Left lung (tissue), 10 donors: ENCODE measurements around the gene TCF7L2. TPM values are rescaled to one million over a fixed set of nuclear protein-coding genes. Genes with fewer than 3 reads are reported as not detected.

Experiments
- ATAC-seq: fragments of 200-7000 bp; cut with Tn5 transposase; one replicate; pipeline ENCODE4 v1.9.1; 2020; ENCODE audit warnings: moderate library complexity
- DNase-seq, 4 donors: peaks; one replicate each; pipeline ENCODE4 v3.0.0-alpha.2; 2013 to 2020
- H3K27ac ChIP-seq, 2 donors: fragments of 200-600 bp; sonication (generic) in 1 of 2; one replicate each; pipeline versions ENCODE4 v1.5.0 to v1.8.0; 2020 to 2021
- H3K27me3 ChIP-seq, 2 donors: fragments of 200-600 bp; sonication (generic) in 1 of 2; one replicate each; pipeline versions ENCODE4 v1.5.0 to v1.8.0; 2020 to 2021
- H3K36me3 ChIP-seq, 2 donors: fragments of 200-600 bp; sonication (generic) in 1 of 2; one replicate each; pipeline versions ENCODE4 v1.5.0 to v1.8.0; 2020 to 2021
- H3K4me1 ChIP-seq, 2 donors: fragments of 200-600 bp; one replicate each; pipeline ENCODE4 v1.8.0; 2021
- H3K4me3 ChIP-seq, 2 donors: fragments of 200-600 bp; sonication (generic) in 1 of 2; one replicate each; pipeline versions ENCODE4 v1.5.0 to v1.8.0; 2020 to 2021; ENCODE audit warnings: mild to moderate bottlenecking in 1 of 2
- H3K9me3 ChIP-seq, 2 donors: fragments of 200-600 bp; sonication (generic) in 1 of 2; one replicate each; pipeline versions ENCODE4 v1.5.0 to v1.8.0; 2020 to 2021
- CTCF ChIP-seq, 2 donors: fragments of 200-600 bp; sonication (generic) in 1 of 2; IDR thresholded peaks; one replicate each; pipeline versions ENCODE4 v1.5.0 to v1.8.0; 2021; ENCODE audit warnings: antibody characterized with exemption in 2 of 2
- intact Hi-C, 2 donors: fragments of 100-400 bp; cut with DNase I; formaldehyde crosslinking; loops; one replicate each; pipeline versions ENCODE4 v1.11.2 to v1.14.2; 2022
- polyA plus RNA-seq, 6 donors: library from polyadenylated mRNA; unstranded; fragments of 120-200 nt; gene quantifications; one replicate each; pipeline ENCODE4 v1.2.1, GENCODE V29; 2013; ENCODE audit not compliant: insufficient read length in 6 of 6
- total RNA-seq, 2 donors: library from RNA; stranded (reverse); fragmentation: NEBNext Ultra II Directional; extraction: Animal tissue kit (Norgen Biotek cat#: 25700); gene quantifications; one replicate each; pipeline ENCODE4 v1.2.1, GENCODE V29; 2021
- donor health status: DM: no; HTN: yes; CAD: no.
- donor health status: DM: no; HTN: no; CAD: no.

The TCF7L2 gene
- total and polyA plus RNA-seq, 8 donors = 25.1 to 54.9 (median 53.0) TPM

GRCh38 chr10:113095419-113096127 lies 145.5 kb downstream of the TCF7L2 start:
- DNase-seq = no peak
- ATAC-seq = no peak
- Histone ChIP-seq H3K9me3 (no peaks in the 10 kb centered on the region), H3K4me3 (no peak overlapping the region), H3K4me1 (peaks cover 4 to 83% of the 10 kb centered on the region in 2 donors), H3K27ac (no peak overlapping the region), H3K27me3 (no peaks in the 10 kb centered on the region), H3K36me3 (peaks cover 0 to 5% of the 10 kb centered on the region in 2 donors)
- TF ChIP-seq CTCF (IDR thresholded peaks at IDR 0.05) = no peak
- intact Hi-C loops = no loop called here

- no peaks in the 10 kb centered on the region for H3K27me3 ChIP-seq
- no peak overlapping the region for H3K27ac ChIP-seq
- ATAC-seq (no peak), DNase-seq (no peak)
- peaks cover 0 to 5% of the 10 kb centered on the region in 2 donors for H3K36me3 ChIP-seq
- H3K4me1 ChIP-seq = peaks cover 4 to 82% of the 10 kb centered on the region in 2 donors
- intact Hi-C loops = no loop called here
- no peak for TF ChIP-seq CTCF (IDR thresholded peaks at IDR 0.05)
- no peak overlapping the region for H3K4me3 ChIP-seq
- no peaks in the 10 kb centered on the region for H3K9me3 ChIP-seq
Observed at GRCh38 chr10:113096128-113096996, 146.3 kb downstream of the TCF7L2 start.

- intact Hi-C loops = no loop called here
- Histone ChIP-seq H3K4me1 (peaks cover 4 to 75% of the 10 kb centered on the region in 2 donors), H3K36me3 (peaks cover 0 to 5% of the 10 kb centered on the region in 2 donors), H3K27ac (no peak overlapping the region), H3K4me3 (no peak overlapping the region), H3K9me3 (no peaks in the 10 kb centered on the region), H3K27me3 (no peaks in the 10 kb centered on the region)
- TF ChIP-seq CTCF (IDR thresholded peaks at IDR 0.05) = no peak
- ATAC-seq (no peak), DNase-seq (no peak)
Observed at GRCh38 chr10:113097036-113097435, 147.0 kb downstream of the TCF7L2 start.

- no peak overlapping the region for H3K4me3 ChIP-seq
- H3K9me3 ChIP-seq = no peaks in the 10 kb centered on the region
- TF ChIP-seq CTCF (IDR thresholded peaks at IDR 0.05) = no peak
- peaks cover 0 to 5% of the 10 kb centered on the region in 2 donors for H3K36me3 ChIP-seq
- intact Hi-C loops = no loop called here
- H3K27ac ChIP-seq = no peak overlapping the region
- ATAC-seq (peak; percentile 28), DNase-seq (peak in 2 of 4 donors; percentile 31 to 54)
- no peaks in the 10 kb centered on the region for H3K27me3 ChIP-seq
- peaks cover 4 to 62% of the 10 kb centered on the region in 2 donors for H3K4me1 ChIP-seq
Observed at GRCh38 chr10:113099431-113100183, 149.6 kb downstream of the TCF7L2 start.
